HL-60 (cell line): ENCODE data around the gene TMOD1.

ENCODE experiments used
- DNase-seq, 2 experiments: peaks; one replicate each; pipeline ENCODE4 v3.0.0-alpha.2; 2010 to 2020; ENCODE audit warnings: low read depth in 1 of 2, low spot score in 1 of 2
- H3K27ac ChIP-seq: fragments of 250-450 bp; sonication (Bioruptor Pico); replicated peaks from 2 replicates; pipeline ENCODE4 v1.5.1; 2020; ENCODE audit warnings: mild to moderate bottlenecking, moderate library complexity
- H3K27me3 ChIP-seq: fragments of 250-450 bp; sonication (Bioruptor Pico); 2 replicates; pipeline ENCODE4 v1.5.1; 2021; ENCODE audit warnings: mild to moderate bottlenecking, moderate library complexity; ENCODE audit not compliant: insufficient read depth, poor library complexity, severe bottlenecking
- H3K4me3 ChIP-seq: replicated peaks from 2 replicates; pipeline ENCODE4 v1.5.1; 2011; ENCODE audit warnings: mild to moderate bottlenecking, control low read depth, low read length; ENCODE audit not compliant: insufficient read depth
- CTCF ChIP-seq: IDR thresholded peaks from one replicate; pipeline ENCODE4 v1.5.1; 2011; ENCODE audit warnings: low read length, control low read depth, inconsistent platforms; ENCODE audit not compliant: insufficient read depth
- GABPA ChIP-seq: IDR thresholded peaks from 2 replicates; pipeline ENCODE4 v1.6.1; 2012; ENCODE audit warnings: low read depth
- POLR2AphosphoS5 ChIP-seq: IDR thresholded peaks from 2 replicates; pipeline ENCODE4 v1.6.1; 2012; ENCODE audit warnings: low read depth
- SPI1 ChIP-seq: IDR thresholded peaks from 2 replicates; pipeline ENCODE4 v1.6.1; 2012; ENCODE audit warnings: low read depth, mild to moderate bottlenecking, borderline replicate concordance
- TF ChIP-seq, protein P1 (sequence below): IDR thresholded peaks from 2 replicates; pipeline ENCODE4 v1.6.1; 2012; ENCODE audit warnings: low read depth; ENCODE audit not compliant: insufficient replicate concordance

TMOD1 gene

DNA sequence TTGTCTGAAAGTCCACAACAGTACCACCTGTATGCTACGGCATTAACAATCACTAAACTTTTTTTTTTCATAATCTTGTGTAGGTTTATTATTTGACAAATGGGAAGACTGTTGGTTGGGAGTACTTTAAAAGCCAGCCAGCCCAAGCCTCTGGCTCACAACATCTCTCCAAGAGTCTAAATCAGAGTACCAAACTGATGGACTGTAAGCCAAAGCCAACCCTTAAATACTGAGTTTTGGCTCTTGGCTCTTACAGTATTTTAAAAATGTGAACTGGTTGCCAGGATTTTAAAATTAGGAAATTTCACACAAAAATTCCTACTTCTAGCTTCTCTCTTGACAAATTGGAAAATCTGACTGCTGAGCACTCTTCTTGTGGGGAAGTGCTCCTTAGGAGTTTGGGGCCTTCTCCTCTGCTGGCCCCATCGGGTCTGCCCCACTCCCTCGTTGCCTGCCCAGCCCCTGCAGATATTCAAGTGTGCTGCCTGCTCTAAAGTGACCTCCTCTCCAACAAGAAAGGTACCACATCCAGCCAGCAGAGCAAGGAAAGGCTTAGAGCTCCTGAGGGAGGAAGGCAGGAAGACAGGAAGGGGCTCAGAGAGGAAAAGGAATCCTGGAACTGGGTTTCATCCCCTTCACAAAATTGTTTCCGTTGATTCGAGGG lies 21.8 kb upstream of the TMOD1 start:
- no peak overlapping the region for H3K27ac ChIP-seq
- no peak overlapping the region for H3K4me3 ChIP-seq
- no peak for TF ChIP-seq SPI1
- no peak for TF ChIP-seq GABPA
- DNase-seq = no peak
- no peaks in the 10 kb centered on the region for H3K27me3 ChIP-seq

GRCh38 chr9:97480174-97480573 lies 21.3 kb upstream of the TMOD1 start:
- H3K27ac ChIP-seq = no peak overlapping the region
- TF ChIP-seq GABPA (no peak), SPI1 (no peak), CTCF (no peak), POLR2AphosphoS5 (no peak)
- TF ChIP-seq, protein P1, sequence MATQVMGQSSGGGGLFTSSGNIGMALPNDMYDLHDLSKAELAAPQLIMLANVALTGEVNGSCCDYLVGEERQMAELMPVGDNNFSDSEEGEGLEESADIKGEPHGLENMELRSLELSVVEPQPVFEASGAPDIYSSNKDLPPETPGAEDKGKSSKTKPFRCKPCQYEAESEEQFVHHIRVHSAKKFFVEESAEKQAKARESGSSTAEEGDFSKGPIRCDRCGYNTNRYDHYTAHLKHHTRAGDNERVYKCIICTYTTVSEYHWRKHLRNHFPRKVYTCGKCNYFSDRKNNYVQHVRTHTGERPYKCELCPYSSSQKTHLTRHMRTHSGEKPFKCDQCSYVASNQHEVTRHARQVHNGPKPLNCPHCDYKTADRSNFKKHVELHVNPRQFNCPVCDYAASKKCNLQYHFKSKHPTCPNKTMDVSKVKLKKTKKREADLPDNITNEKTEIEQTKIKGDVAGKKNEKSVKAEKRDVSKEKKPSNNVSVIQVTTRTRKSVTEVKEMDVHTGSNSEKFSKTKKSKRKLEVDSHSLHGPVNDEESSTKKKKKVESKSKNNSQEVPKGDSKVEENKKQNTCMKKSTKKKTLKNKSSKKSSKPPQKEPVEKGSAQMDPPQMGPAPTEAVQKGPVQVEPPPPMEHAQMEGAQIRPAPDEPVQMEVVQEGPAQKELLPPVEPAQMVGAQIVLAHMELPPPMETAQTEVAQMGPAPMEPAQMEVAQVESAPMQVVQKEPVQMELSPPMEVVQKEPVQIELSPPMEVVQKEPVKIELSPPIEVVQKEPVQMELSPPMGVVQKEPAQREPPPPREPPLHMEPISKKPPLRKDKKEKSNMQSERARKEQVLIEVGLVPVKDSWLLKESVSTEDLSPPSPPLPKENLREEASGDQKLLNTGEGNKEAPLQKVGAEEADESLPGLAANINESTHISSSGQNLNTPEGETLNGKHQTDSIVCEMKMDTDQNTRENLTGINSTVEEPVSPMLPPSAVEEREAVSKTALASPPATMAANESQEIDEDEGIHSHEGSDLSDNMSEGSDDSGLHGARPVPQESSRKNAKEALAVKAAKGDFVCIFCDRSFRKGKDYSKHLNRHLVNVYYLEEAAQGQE = no peak
- no peak for DNase-seq
- H3K27me3 ChIP-seq = no peaks in the 10 kb centered on the region
- H3K4me3 ChIP-seq = no peak overlapping the region

DNA sequence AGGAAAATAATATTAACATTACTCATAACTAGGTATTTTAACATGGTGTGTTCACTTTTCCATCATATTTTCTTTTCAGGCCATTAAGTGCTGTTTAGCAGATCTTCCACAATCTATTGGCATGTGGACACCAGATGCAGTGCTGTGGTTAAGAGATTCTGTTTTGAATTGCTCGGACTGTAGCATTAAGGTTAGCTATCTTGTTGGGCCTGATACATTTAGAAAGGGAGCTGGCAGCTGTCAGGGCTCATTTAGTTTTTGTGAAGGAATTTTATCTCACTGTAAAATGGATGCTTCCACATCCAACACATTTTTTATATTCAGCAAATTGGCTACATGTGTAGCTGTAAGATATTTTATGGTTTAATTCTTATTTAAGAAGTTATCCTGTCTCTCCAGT lies 20.7 kb upstream of the TMOD1 start:
- Histone ChIP-seq H3K4me3 (no peak overlapping the region), H3K27me3 (no peaks in the 10 kb centered on the region), H3K27ac (no peak overlapping the region)
- TF ChIP-seq CTCF (no peak), GABPA (no peak), POLR2AphosphoS5 (no peak)
- TF ChIP-seq, protein P1 = no peak
- DNase-seq = no peak

GRCh38 chr9:97484134-97484533 lies 17.3 kb upstream of the TMOD1 start:
- no peak overlapping the region for H3K4me3 ChIP-seq
- DNase-seq = no peak
- no peaks in the 10 kb centered on the region for H3K27me3 ChIP-seq
- no peak for TF ChIP-seq POLR2AphosphoS5
- no peak for TF ChIP-seq CTCF
- H3K27ac ChIP-seq = no peak overlapping the region
